Erythroblast (primary cell): Measurements from ENCODE around the gene GALP.

Source experiments
- GATA1 ChIP-seq: IDR thresholded peaks from 2 replicates; pipeline ENCODE4 v1.6.1; 2011; ENCODE audit warnings: low read depth, mild to moderate bottlenecking, control low read depth, low read length, moderate library complexity
- POLR2A ChIP-seq: IDR thresholded peaks from 2 replicates; pipeline ENCODE4 v1.6.1; 2011; ENCODE audit warnings: mild to moderate bottlenecking, low read length

- no peak for TF ChIP-seq POLR2A
- TF ChIP-seq GATA1: no peak
Observed at GRCh38 chr19:56130006-56130405, 45.8 kb upstream of the GALP start.
